Measurements from ENCODE around the gene KIF3C. TPM values are rescaled to one million over a fixed set of nuclear protein-coding genes. Genes with fewer than 3 reads are reported as not detected.

Gene KIF3C
- total RNA-seq, 1 donor from 2014 or later = 13.2 TPM

DNA sequence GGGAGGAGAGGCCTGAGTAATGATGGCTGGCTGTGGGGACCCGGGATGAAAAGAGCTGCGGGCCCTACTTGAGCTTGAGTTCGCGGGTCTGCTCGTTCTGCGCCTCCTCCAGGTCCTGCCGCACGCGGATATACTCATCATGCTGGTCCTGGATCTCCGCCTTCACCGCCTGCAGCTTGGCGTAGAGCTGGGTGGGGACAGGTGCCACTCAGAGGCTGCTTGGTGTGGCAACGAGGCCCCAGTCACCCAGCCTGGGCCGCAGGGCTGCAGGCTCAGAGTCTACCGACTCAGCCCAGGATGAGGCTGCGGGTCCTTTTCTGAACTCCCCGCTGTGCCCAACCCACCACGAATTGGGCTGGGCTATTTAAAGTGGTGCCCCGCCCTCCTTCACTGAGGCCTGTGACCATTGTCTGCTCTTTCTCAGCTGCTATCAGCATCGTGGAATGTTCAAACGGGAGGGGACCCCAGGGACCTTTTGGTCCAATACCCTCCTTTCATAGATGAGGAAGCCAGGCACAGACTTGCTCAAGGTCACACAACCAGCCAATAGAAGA lies 28.0 kb downstream of the KIF3C start:
- H3K27ac Mint-ChIP-seq = no peak overlapping the region
- H3K36me3 ChIP-seq = no peaks in the 10 kb centered on the region
- H3F3A ChIP-seq (ENCODE audit: low read depth) = peaks cover 4% of the 10 kb centered on the region
- no peaks in the 10 kb centered on the region for H3K79me2 ChIP-seq (ENCODE audit: low read depth)
- TF ChIP-seq EZH2 (IDR thresholded peaks at IDR 0.05) = no peak
- H3K27ac ChIP-seq = no peak overlapping the region
- H3K4me1 Mint-ChIP-seq = no peaks in the 10 kb centered on the region
- peaks cover 13% of the 10 kb centered on the region for H3K36me3 Mint-ChIP-seq
- no peak overlapping the region for H3K4me3 Mint-ChIP-seq
- H3K9me3 ChIP-seq (ENCODE audit: low read depth) = no peaks in the 10 kb centered on the region
- H3K4me1 ChIP-seq = no peaks in the 10 kb centered on the region
- no peak overlapping the region for H3K9ac ChIP-seq
- H3K4me3 ChIP-seq = no peak overlapping the region
- peaks cover 2% of the 10 kb centered on the region for H3K27me3 Mint-ChIP-seq (ENCODE audit: insufficient read depth, low read depth)
- H2AFZ ChIP-seq (replicated peaks) = no peak overlapping the region
- no peaks in the 10 kb centered on the region for H3K9me3 Mint-ChIP-seq
- H3K27me3 ChIP-seq = no peaks in the 10 kb centered on the region
- no peaks in the 10 kb centered on the region for H4K20me1 ChIP-seq (ENCODE audit: low read depth)
- H3K4me2 ChIP-seq = no peak overlapping the region
- DNase-seq (ENCODE audit: low spot score) = peak; percentile 61

DNA sequence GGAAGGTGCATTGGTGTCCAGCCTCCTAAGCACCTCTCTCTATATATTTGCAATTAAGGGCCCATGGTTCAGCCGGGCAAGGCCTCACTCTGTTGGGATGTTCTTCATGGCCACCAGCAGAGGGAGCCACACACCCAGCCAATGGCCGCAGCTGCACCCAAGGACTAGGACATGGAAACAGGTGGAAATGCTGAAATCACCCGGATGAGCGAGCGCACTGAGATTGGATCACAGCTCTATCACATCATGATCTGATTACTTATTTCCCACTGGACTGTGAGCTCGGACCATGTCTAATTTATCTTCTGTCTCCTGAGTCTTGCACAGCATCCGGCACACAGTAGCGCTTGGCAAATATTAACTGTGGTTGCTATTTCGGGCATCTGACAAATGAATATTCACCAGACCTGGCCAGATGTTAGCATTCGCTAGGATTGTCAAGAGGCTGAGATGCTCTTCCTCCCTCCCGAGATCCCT lies 31.2 kb downstream of the KIF3C start:
- Mint-ChIP-seq H3K27me3 (ENCODE audit: insufficient read depth, low read depth) (peaks cover 2% of the 10 kb centered on the region), H3K27ac (no peak overlapping the region), H3K4me1 (no peaks in the 10 kb centered on the region), H3K9me3 (no peaks in the 10 kb centered on the region), H3K36me3 (peaks cover 2% of the 10 kb centered on the region), H3K4me3 (no peak overlapping the region)
- Histone ChIP-seq H3K79me2 (ENCODE audit: low read depth) (no peaks in the 10 kb centered on the region), H3K27me3 (no peaks in the 10 kb centered on the region), H3K9ac (no peak overlapping the region), H2AFZ (replicated peaks) (no peak overlapping the region), H3F3A (ENCODE audit: low read depth) (peaks cover 4% of the 10 kb centered on the region), H3K9me3 (ENCODE audit: low read depth) (no peaks in the 10 kb centered on the region), H3K36me3 (no peaks in the 10 kb centered on the region), H3K27ac (no peak overlapping the region), H4K20me1 (ENCODE audit: low read depth) (no peaks in the 10 kb centered on the region), H3K4me3 (no peak overlapping the region), H3K4me2 (no peak overlapping the region), H3K4me1 (no peaks in the 10 kb centered on the region)
- TF ChIP-seq EZH2phosphoT487 (IDR thresholded peaks at IDR 0.05) = no peak
- TF ChIP-seq, protein P1, sequence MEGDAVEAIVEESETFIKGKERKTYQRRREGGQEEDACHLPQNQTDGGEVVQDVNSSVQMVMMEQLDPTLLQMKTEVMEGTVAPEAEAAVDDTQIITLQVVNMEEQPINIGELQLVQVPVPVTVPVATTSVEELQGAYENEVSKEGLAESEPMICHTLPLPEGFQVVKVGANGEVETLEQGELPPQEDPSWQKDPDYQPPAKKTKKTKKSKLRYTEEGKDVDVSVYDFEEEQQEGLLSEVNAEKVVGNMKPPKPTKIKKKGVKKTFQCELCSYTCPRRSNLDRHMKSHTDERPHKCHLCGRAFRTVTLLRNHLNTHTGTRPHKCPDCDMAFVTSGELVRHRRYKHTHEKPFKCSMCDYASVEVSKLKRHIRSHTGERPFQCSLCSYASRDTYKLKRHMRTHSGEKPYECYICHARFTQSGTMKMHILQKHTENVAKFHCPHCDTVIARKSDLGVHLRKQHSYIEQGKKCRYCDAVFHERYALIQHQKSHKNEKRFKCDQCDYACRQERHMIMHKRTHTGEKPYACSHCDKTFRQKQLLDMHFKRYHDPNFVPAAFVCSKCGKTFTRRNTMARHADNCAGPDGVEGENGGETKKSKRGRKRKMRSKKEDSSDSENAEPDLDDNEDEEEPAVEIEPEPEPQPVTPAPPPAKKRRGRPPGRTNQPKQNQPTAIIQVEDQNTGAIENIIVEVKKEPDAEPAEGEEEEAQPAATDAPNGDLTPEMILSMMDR (IDR thresholded peaks at IDR 0.05) = peak; percentile 97
- TF ChIP-seq EZH2 (IDR thresholded peaks at IDR 0.05) = no peak
- peak; percentile 85 for DNase-seq (ENCODE audit: low spot score)

DNA sequence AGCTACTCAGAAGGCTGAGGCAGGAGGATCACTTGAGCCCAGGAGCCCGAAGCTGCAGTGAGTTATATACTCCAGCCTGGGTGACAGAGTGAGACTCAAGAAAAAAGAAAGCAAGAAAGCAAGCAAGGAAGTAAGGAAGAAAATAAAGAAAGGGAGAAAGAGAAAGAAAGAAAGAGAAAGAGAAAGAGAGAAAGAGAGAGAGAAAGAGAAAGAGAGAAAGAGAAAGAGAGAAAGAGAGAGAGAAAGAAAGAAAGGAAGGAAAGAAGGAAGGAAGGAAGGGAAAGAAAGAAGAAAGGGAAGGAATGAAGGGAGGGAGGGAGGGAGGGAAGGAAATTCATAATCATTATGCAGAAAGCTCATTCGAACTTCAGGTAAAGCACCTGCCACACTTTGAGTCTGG lies 33.9 kb downstream of the KIF3C start:
- no peak for DNase-seq (ENCODE audit: low spot score)
- Histone ChIP-seq H3K4me2 (no peak overlapping the region), H3K9ac (no peak overlapping the region), H3K36me3 (no peaks in the 10 kb centered on the region), H3K79me2 (ENCODE audit: low read depth) (no peaks in the 10 kb centered on the region), H2AFZ (replicated peaks) (no peak overlapping the region), H3K27me3 (no peaks in the 10 kb centered on the region), H3K4me3 (no peak overlapping the region), H3F3A (ENCODE audit: low read depth) (peaks cover 4% of the 10 kb centered on the region), H3K27ac (no peak overlapping the region), H3K4me1 (no peaks in the 10 kb centered on the region), H4K20me1 (ENCODE audit: low read depth) (no peaks in the 10 kb centered on the region), H3K9me3 (ENCODE audit: low read depth) (no peaks in the 10 kb centered on the region)
- H3K9me3 Mint-ChIP-seq = no peaks in the 10 kb centered on the region
- no peaks in the 10 kb centered on the region for H3K27me3 Mint-ChIP-seq (ENCODE audit: insufficient read depth, low read depth)
- H3K4me3 Mint-ChIP-seq = no peak overlapping the region
- H3K4me1 Mint-ChIP-seq = no peaks in the 10 kb centered on the region
- TF ChIP-seq, protein P1 (IDR thresholded peaks at IDR 0.05) = no peak
- TF ChIP-seq EZH2 (IDR thresholded peaks at IDR 0.05) (no peak), EZH2phosphoT487 (IDR thresholded peaks at IDR 0.05) (no peak)
- H3K36me3 Mint-ChIP-seq = peaks cover 2% of the 10 kb centered on the region
- H3K27ac Mint-ChIP-seq = no peak overlapping the region

DNA sequence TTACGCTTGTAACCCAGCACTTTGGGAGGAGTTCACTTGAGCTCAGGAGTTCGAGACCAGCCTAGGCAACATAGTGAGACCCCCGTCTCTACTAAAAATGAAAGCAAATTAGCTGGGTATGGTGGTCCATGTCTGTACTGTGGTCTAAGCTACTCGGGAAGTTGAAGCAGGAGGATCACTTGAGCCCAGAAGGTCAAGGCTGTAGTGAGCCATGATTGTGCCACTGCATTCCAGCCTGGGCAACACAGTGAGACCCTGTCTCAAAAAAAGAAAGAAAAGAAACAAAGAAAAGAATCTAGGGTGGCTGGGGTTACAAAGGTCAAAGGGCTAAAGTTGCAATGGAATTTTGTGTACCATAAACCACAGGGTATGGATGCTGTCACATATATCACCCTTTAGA lies 41.3 kb downstream of the KIF3C start:
- H3K4me1 ChIP-seq = no peaks in the 10 kb centered on the region
- DNase-seq (ENCODE audit: low spot score) = no peak
- H3K4me3 Mint-ChIP-seq = no peak overlapping the region
- H3K36me3 Mint-ChIP-seq = peaks cover 9% of the 10 kb centered on the region
- no peak for TF ChIP-seq EZH2 (IDR thresholded peaks at IDR 0.05)
- TF ChIP-seq, protein P1 (IDR thresholded peaks at IDR 0.05) = no peak
- no peak for TF ChIP-seq EZH2phosphoT487 (IDR thresholded peaks at IDR 0.05)
- no peak overlapping the region for H3K27ac ChIP-seq
- no peaks in the 10 kb centered on the region for H3F3A ChIP-seq (ENCODE audit: low read depth)
- H3K4me1 Mint-ChIP-seq = no peaks in the 10 kb centered on the region
- H3K27ac Mint-ChIP-seq = no peak overlapping the region
- H3K27me3 Mint-ChIP-seq (ENCODE audit: insufficient read depth, low read depth) = no peaks in the 10 kb centered on the region
- no peaks in the 10 kb centered on the region for H3K9me3 ChIP-seq (ENCODE audit: low read depth)
- H3K9me3 Mint-ChIP-seq = no peaks in the 10 kb centered on the region
- H3K4me3 ChIP-seq = no peak overlapping the region
- H3K9ac ChIP-seq = no peak overlapping the region
- no peaks in the 10 kb centered on the region for H3K36me3 ChIP-seq
- H2AFZ ChIP-seq (replicated peaks) = no peak overlapping the region
- H4K20me1 ChIP-seq (ENCODE audit: low read depth) = no peaks in the 10 kb centered on the region
- no peaks in the 10 kb centered on the region for H3K27me3 ChIP-seq
- no peak overlapping the region for H3K4me2 ChIP-seq
- no peaks in the 10 kb centered on the region for H3K79me2 ChIP-seq (ENCODE audit: low read depth)
